Lung (tissue), 12 donors: ENCODE data around the gene TPD52L3. TPM values are rescaled to one million over a fixed set of nuclear protein-coding genes. Genes with fewer than 3 reads are reported as not detected.

Experiments
- ATAC-seq: fragments of 200-7000 bp; cut with Tn5 transposase; one replicate; pipeline ENCODE4 v1.9.1; 2020; ENCODE audit warnings: moderate number of reproducible peaks; ENCODE audit not compliant: insufficient read depth, low FRiP score
- DNase-seq, 3 donors: peaks; one replicate each; pipeline ENCODE4 v3.0.0-alpha.2; 2013 to 2017
- H3K27ac ChIP-seq, 2 donors: one replicate each; pipeline ENCODE4 v1.5.1; 2013; ENCODE audit warnings: mild to moderate bottlenecking in 2 of 2, moderate library complexity in 2 of 2, control low read depth in 1 of 2, inconsistent platforms in 1 of 2, low read depth in 1 of 2, low read length in 1 of 2
- H3K27me3 ChIP-seq, 3 donors: one replicate each; pipeline ENCODE4 v1.5.1; 2013; ENCODE audit warnings: low read length in 2 of 3; ENCODE audit not compliant: control insufficient read depth in 3 of 3, insufficient read depth in 3 of 3
- H3K36me3 ChIP-seq, 4 donors: one replicate each; pipeline ENCODE4 v1.5.1; 2013; ENCODE audit warnings: low read length in 4 of 4, mild to moderate bottlenecking in 1 of 4, moderate library complexity in 1 of 4; ENCODE audit not compliant: control insufficient read depth in 4 of 4, insufficient read depth in 4 of 4
- H3K4me1 ChIP-seq, 5 donors: one replicate each; pipeline ENCODE4 v1.5.1; 2013; ENCODE audit warnings: low read length in 5 of 5, mild to moderate bottlenecking in 2 of 5, moderate library complexity in 1 of 5; ENCODE audit not compliant: control insufficient read depth in 5 of 5, insufficient read depth in 5 of 5
- H3K4me3 ChIP-seq: one replicate; pipeline ENCODE4 v1.5.1; 2013; ENCODE audit warnings: mild to moderate bottlenecking, control low read depth, moderate library complexity
- H3K9ac ChIP-seq, 2 donors: one replicate each; pipeline ENCODE4 v1.5.1; 2013; ENCODE audit warnings: low read length in 2 of 2, control low read depth in 1 of 2; ENCODE audit not compliant: insufficient read depth in 1 of 2
- H3K9me3 ChIP-seq, 4 donors: one replicate each; pipeline ENCODE4 v1.5.1; 2013; ENCODE audit warnings: low read length in 3 of 4, mild to moderate bottlenecking in 1 of 4, moderate library complexity in 1 of 4; ENCODE audit not compliant: control insufficient read depth in 4 of 4, insufficient read depth in 3 of 4
- WGBS, 2 donors: extraction: QIAGEN DNeasy Blood & Tissue Kit; methylation state at CpG; one replicate each; pipeline ENCODE4 v1.1.7; 2013; 5-methylcytosine and 5-hydroxymethylcytosine counted together
- polyA plus RNA-seq, 2 donors: library from polyadenylated mRNA; stranded (reverse); fragments of 200-250 nt; gene quantifications; one replicate each; pipeline ENCODE4 v1.2.1, GENCODE V29; 2013
- total RNA-seq, 2 donors: library from RNA; depleted of rRNA in 1 of 2; stranded (reverse); fragments of >200 nt in 1 of 2; gene quantifications; one replicate each; pipeline ENCODE4 v1.2.1, GENCODE V29; 2014 to 2021
- TF ChIP-seq, protein P1 (sequence below): IDR thresholded peaks from 2 replicates; pipeline ENCODE4 v1.5.1; 2012; ENCODE audit warnings: mild to moderate bottlenecking; ENCODE audit errors: control extremely low read depth, extremely low read depth
- donor health status: control.
- donor health status: control.
- donor health status: Bipolar disorder and iron deficiency.
- donor health status: healthy.
- donor health status: DM: yes; HTN: yes; CAD: no.

TPD52L3 gene
- total and polyA plus RNA-seq, 4 donors, result not detected

DNA sequence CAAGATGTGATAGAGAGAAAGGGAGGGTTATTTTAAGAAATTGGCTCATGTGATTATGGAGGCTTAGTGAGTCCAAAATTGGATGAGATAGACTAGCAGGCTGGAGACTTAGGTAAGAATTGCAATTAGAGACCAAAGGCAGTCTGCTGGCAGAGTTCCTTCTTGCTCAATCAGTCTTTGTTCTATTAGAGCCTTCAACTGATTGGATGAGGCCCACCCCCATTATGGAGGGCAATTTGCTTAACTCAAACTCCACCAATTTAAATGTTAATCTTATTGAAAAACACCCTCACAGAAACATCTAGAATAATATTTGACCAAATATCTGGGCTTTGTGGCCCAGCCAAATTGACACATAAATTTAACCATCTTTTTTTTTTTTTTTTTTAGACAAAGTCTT, 23.9 kb upstream of the TPD52L3 start:
- no peaks in the 10 kb centered on the region for H3K4me1 ChIP-seq
- no peaks in the 10 kb centered on the region for H3K9me3 ChIP-seq
- TF ChIP-seq, protein P1, sequence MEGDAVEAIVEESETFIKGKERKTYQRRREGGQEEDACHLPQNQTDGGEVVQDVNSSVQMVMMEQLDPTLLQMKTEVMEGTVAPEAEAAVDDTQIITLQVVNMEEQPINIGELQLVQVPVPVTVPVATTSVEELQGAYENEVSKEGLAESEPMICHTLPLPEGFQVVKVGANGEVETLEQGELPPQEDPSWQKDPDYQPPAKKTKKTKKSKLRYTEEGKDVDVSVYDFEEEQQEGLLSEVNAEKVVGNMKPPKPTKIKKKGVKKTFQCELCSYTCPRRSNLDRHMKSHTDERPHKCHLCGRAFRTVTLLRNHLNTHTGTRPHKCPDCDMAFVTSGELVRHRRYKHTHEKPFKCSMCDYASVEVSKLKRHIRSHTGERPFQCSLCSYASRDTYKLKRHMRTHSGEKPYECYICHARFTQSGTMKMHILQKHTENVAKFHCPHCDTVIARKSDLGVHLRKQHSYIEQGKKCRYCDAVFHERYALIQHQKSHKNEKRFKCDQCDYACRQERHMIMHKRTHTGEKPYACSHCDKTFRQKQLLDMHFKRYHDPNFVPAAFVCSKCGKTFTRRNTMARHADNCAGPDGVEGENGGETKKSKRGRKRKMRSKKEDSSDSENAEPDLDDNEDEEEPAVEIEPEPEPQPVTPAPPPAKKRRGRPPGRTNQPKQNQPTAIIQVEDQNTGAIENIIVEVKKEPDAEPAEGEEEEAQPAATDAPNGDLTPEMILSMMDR, result no peak
- no peak overlapping the region for H3K27ac ChIP-seq
- H3K36me3 ChIP-seq, result no peaks in the 10 kb centered on the region
- no peak overlapping the region for H3K9ac ChIP-seq
- ATAC-seq (no peak), DNase-seq (no peak)
- no peaks in the 10 kb centered on the region for H3K27me3 ChIP-seq
- no peak overlapping the region for H3K4me3 ChIP-seq

DNA sequence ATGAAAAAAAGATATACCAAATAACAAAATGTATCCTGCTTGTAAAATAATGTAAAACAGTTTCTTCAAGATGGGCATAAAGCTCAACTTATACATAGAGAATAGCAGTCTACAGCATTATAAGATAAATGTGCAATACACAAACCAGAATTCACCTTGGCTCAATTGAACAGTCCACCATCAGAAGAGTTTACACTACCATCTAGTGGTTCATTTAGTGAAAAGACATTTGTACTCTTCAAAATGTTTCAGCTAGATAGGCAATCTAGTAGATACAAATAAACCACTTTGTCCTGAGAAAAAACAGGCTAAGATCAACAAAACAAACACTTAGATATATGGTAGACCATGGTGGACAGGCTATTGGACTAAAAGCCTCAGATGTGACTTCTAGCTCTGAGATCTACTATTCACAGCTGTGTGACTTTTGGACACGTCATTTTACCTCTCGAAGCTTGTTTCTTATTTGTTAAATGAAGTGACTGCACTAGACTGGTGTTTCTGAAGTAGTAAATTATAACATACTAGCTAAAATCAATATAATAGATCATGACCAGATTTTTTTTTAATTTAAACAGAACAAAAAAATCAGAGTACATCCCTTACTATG, 22.1 kb upstream of the TPD52L3 start:
- ATAC-seq (no peak), DNase-seq (peak in 2 of 3 donors; percentile 39 to 60)
- Histone ChIP-seq H3K36me3 (no peaks in the 10 kb centered on the region), H3K4me1 (no peaks in the 10 kb centered on the region), H3K27ac (no peak overlapping the region), H3K9ac (no peak overlapping the region), H3K4me3 (no peak overlapping the region), H3K27me3 (no peaks in the 10 kb centered on the region), H3K9me3 (no peaks in the 10 kb centered on the region)
- TF ChIP-seq, protein P1, result peak; percentile 25
- WGBS, 2 donors, result 95% methylated on average over 2 of the region's 2 CpGs

DNA sequence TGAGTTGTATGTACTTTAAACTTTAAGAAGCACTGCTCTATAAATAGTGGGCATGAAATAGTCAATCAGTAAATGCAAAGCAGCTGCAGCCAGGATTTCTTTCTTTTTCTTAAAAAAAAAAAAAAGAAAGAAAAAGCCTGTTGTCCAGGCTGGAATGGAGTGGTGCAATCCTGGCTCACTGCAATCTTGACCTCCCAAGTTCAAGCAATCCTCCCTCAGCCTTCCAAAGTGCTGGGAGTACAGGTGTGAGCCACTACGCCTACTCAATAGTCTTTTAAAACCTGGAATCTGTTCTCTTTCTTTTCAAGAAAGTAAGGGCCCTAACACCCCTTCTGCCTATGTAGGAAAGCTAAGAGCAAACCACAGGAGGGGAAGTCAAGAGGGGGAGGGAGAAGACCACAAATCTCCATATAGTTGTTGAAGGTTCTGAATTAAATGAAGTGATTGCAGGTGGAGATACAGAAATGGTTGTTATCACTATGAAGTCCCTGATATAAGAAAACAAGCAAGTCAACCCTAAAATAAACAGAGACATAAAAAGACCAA, 20.6 kb upstream of the TPD52L3 start:
- ATAC-seq (no peak), DNase-seq (no peak)
- Histone ChIP-seq H3K9ac (no peak overlapping the region), H3K4me3 (no peak overlapping the region), H3K9me3 (no peaks in the 10 kb centered on the region), H3K4me1 (no peaks in the 10 kb centered on the region), H3K27ac (no peak overlapping the region), H3K27me3 (no peaks in the 10 kb centered on the region), H3K36me3 (no peaks in the 10 kb centered on the region)
- WGBS, 2 donors, result 70 to 82% methylated on average over 1 of the region's 1 CpG
- TF ChIP-seq, protein P1, result no peak
